A673 (cell line): ENCODE measurements around the gene YIF1B.

Experiments
- EZH2 ChIP-seq: fragments of 200-600 bp; sonication (generic); IDR thresholded peaks from 2 replicates; pipeline ENCODE4 v1.6.1; 2017; ENCODE audit warnings: borderline replicate concordance, low read depth, mild to moderate bottlenecking, mixed read lengths, antibody characterized with exemption, low read length; ENCODE audit not compliant: poor library complexity, severe bottlenecking
- TF ChIP-seq, protein P1 (sequence below): fragments of 300-800, 200-600 bp; sonication (generic); conservative IDR thresholded peaks from 2 replicates; pipeline ENCODE4 v1.5.1; 2017; ENCODE audit warnings: low read depth, mild to moderate bottlenecking, antibody characterized with exemption, low read length, moderate library complexity, mixed read lengths

DNA sequence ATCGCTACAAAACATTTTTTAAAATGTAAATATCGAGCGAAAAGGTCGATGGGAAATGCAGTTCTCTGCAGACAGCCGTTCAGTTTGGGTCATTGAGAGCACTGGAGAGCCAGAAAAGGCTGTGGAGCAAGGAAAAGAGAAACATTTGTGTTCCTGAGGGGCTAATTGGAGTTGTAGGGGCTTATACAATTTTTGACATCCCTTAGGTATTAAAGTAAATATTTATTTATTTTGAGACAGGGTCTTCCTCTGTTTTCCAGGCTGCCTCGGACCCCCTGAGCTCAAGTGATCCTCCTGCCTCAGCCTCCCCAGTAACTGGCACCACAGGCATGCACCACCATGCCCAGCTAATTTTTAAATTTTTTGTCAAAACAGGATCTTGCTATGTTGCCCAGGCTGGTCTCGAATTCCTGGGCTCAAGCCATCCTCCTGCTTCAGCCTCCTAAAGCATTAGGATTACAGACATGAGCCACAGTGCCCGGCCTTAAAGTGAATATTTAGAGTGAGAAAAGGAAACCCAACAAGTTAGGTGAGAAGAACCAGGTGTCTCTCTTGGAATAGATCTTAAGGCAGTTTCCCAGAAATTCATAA lies 825 bp upstream of the YIF1B start:
- TF ChIP-seq, protein P1, sequence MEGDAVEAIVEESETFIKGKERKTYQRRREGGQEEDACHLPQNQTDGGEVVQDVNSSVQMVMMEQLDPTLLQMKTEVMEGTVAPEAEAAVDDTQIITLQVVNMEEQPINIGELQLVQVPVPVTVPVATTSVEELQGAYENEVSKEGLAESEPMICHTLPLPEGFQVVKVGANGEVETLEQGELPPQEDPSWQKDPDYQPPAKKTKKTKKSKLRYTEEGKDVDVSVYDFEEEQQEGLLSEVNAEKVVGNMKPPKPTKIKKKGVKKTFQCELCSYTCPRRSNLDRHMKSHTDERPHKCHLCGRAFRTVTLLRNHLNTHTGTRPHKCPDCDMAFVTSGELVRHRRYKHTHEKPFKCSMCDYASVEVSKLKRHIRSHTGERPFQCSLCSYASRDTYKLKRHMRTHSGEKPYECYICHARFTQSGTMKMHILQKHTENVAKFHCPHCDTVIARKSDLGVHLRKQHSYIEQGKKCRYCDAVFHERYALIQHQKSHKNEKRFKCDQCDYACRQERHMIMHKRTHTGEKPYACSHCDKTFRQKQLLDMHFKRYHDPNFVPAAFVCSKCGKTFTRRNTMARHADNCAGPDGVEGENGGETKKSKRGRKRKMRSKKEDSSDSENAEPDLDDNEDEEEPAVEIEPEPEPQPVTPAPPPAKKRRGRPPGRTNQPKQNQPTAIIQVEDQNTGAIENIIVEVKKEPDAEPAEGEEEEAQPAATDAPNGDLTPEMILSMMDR, result no peak
- TF ChIP-seq EZH2, result no peak
